PFSK-1 (cell line): ENCODE measurements around the gene SSMEM1.

ENCODE experiments used
- FOXP2 ChIP-seq: optimal IDR thresholded peaks from 2 replicates; pipeline ENCODE3; 2011; ENCODE audit warnings: borderline replicate concordance, control low read depth, inconsistent platforms; ENCODE audit not compliant: insufficient read depth; ENCODE audit errors: extremely low read length, extremely low read depth
- POLR2AphosphoS5 ChIP-seq: IDR thresholded peaks from 2 replicates; pipeline ENCODE4 v1.6.1; 2012; ENCODE audit warnings: low read depth, mild to moderate bottlenecking, control low read depth, low read length, moderate library complexity
- SIN3A ChIP-seq: IDR thresholded peaks from 2 replicates; pipeline ENCODE4 v1.6.1; 2012; ENCODE audit warnings: mild to moderate bottlenecking, low read length, moderate library complexity, borderline replicate concordance; ENCODE audit not compliant: insufficient read depth
- TAF1 ChIP-seq: IDR thresholded peaks from 2 replicates; pipeline ENCODE4 v1.6.1; 2012; ENCODE audit warnings: low read length, control low read depth, borderline replicate concordance; ENCODE audit not compliant: insufficient read depth
- TF ChIP-seq, protein P1 (sequence below), 2 experiments: IDR thresholded peaks; 2 replicates each; pipeline versions ENCODE4 v1.6.1 to v1.8.0; 2011 to 2012; ENCODE audit warnings: low read depth in 2 of 2, low read length in 2 of 2, control low read depth in 1 of 2, inconsistent platforms in 1 of 2, mild to moderate bottlenecking in 1 of 2, moderate library complexity in 1 of 2; ENCODE audit not compliant: insufficient read depth in 1 of 2

Gene SSMEM1

DNA sequence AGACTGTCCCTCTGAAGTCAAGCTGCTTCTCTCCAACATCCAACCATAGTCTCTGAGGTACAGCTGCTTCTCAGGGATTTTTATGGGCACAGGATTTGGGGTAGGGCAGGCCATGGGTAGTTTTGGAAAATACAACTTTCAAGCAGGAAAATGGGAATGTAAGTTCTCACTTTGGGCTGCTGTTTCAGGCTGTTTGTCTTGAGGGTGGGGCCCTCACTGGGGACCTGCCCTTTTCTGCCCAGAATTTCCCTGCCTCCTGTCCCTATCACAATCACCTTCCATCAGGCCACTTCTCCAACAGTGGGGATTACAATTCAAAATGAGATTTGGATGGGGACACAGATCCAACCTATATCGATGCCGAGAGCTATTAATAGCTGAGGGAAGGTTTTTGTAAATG is 24.5 kb downstream of the SSMEM1 start:
- TF ChIP-seq SIN3A (no peak), POLR2AphosphoS5 (no peak), TAF1 (no peak), FOXP2 (no peak)
- TF ChIP-seq, protein P1, sequence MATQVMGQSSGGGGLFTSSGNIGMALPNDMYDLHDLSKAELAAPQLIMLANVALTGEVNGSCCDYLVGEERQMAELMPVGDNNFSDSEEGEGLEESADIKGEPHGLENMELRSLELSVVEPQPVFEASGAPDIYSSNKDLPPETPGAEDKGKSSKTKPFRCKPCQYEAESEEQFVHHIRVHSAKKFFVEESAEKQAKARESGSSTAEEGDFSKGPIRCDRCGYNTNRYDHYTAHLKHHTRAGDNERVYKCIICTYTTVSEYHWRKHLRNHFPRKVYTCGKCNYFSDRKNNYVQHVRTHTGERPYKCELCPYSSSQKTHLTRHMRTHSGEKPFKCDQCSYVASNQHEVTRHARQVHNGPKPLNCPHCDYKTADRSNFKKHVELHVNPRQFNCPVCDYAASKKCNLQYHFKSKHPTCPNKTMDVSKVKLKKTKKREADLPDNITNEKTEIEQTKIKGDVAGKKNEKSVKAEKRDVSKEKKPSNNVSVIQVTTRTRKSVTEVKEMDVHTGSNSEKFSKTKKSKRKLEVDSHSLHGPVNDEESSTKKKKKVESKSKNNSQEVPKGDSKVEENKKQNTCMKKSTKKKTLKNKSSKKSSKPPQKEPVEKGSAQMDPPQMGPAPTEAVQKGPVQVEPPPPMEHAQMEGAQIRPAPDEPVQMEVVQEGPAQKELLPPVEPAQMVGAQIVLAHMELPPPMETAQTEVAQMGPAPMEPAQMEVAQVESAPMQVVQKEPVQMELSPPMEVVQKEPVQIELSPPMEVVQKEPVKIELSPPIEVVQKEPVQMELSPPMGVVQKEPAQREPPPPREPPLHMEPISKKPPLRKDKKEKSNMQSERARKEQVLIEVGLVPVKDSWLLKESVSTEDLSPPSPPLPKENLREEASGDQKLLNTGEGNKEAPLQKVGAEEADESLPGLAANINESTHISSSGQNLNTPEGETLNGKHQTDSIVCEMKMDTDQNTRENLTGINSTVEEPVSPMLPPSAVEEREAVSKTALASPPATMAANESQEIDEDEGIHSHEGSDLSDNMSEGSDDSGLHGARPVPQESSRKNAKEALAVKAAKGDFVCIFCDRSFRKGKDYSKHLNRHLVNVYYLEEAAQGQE (IDR thresholded peaks at IDR 0.05; ENCODE audit: insufficient read depth in 1 of 2, low read depth in 2 of 2, low read length in 2 of 2) = no peak

DNA sequence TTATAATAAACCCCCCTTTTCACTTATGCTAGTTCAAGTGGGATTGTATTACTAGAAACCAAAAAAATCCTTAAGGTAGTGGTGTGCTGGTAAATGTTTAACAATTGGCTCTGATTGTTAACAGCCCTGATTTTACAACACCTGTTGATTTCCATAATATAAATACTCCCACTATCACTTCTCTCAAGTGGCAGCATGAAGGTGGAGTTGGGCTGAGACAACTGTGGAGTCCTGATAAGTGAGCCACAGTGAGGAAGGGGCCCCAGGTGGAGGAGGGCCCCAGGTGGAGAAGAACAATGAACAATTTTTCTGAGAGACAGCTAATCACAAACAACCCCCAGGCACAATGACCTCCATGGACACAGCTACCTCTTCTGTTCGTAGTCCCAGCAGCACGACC is 26.4 kb downstream of the SSMEM1 start:
- TF ChIP-seq POLR2AphosphoS5 = no peak
- TF ChIP-seq, protein P1 (IDR thresholded peaks at IDR 0.05; ENCODE audit: insufficient read depth in 1 of 2, low read depth in 2 of 2, low read length in 2 of 2) = no peak
- TF ChIP-seq SIN3A = no peak
- no peak for TF ChIP-seq TAF1
- no peak for TF ChIP-seq FOXP2

DNA sequence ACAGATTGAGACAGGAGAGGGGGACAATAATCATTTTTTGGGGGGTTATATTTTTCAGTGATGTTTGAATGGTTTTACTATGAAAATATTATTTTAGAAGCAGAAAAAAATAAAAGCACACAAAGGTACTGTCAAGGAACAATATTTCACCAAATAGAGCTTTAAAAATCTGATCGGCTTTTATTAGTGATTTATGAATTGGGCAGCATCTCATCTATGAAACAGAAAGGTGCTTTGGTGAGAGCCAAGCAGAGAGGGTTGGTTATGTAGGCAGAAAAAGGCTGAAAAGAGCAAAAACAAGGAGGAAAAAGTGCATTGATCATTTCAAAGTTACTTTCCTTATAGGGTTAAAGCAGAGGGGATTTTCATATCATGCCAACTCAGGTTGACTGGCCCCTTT is 32.6 kb downstream of the SSMEM1 start:
- TF ChIP-seq TAF1 (no peak), POLR2AphosphoS5 (no peak), SIN3A (no peak), FOXP2 (no peak)
- TF ChIP-seq, protein P1 (IDR thresholded peaks at IDR 0.05; ENCODE audit: insufficient read depth in 1 of 2, low read depth in 2 of 2, low read length in 2 of 2) = no peak

DNA sequence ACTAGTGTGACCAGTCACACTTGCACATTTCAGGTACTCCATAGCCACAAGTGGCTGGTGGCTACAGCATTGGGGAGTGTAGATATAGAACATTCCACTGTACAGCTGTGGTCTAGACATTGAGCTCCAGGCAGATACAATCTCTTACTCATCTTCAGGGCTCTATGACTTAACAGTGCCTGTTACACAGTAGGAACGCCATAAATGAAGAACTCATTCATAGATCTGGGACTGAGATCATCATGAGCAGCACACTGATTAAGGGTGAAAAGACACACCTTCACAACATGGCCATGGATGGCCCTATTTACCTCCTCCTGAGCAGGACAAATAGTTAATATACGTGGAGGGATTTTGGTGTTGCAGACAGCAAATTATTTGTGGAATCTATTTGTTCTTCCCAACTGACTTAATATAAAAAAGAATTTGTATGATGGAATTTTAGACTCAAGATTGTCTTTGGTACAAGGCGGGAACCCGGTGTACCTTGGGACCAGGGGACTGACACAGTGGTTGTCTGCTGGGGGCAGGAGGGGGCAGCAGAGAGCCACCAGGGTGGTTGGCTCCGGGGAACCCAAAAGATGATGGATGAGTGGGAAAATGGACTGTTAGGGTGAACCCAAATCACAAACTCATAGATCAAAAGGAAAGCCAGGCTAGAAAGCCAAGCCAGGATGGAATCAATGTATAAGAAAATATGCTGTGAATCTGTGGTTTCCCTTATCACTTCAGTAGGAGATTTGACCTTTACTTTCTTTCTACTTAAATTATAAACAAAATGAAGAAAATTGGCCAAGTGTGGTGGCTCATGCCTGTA is 34.7 kb downstream of the SSMEM1 start:
- no peak for TF ChIP-seq POLR2AphosphoS5
- TF ChIP-seq TAF1 = no peak
- TF ChIP-seq FOXP2 = no peak
- no peak for TF ChIP-seq SIN3A
- TF ChIP-seq, protein P1 (IDR thresholded peaks at IDR 0.05; ENCODE audit: insufficient read depth in 1 of 2, low read depth in 2 of 2, low read length in 2 of 2) = no peak

DNA sequence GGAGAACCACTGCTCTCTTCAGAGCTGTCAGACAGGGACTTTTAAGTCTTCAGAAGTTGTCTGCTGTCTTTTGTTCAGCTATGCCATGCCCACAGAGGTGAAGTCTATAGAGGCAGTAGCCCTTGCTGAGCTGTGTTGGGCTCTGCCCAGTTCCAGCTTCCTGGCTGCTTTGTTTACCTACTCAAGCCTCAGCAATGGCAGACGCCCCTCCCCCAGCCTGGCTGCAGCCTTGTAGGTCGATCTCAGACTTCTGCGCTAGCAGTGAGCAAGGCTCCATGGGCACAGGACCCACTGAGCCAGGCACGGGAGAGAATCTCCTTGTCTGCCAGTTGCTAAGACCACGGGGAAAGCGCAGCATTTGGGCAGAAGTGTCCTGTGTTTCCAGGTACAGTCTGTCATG is 46.9 kb downstream of the SSMEM1 start:
- TF ChIP-seq, protein P1 (IDR thresholded peaks at IDR 0.05; ENCODE audit: insufficient read depth in 1 of 2, low read depth in 2 of 2, low read length in 2 of 2) = no peak
- TF ChIP-seq POLR2AphosphoS5 (no peak), SIN3A (no peak), FOXP2 (no peak), TAF1 (no peak)
